ENCODE measurements around the gene TMOD3.
"Not testable (repeated sequence)": the region's sequence is repeated elsewhere in the genome, so short reads cannot be mapped to it uniquely, and the experiment has no call there.

Gene TMOD3

DNA sequence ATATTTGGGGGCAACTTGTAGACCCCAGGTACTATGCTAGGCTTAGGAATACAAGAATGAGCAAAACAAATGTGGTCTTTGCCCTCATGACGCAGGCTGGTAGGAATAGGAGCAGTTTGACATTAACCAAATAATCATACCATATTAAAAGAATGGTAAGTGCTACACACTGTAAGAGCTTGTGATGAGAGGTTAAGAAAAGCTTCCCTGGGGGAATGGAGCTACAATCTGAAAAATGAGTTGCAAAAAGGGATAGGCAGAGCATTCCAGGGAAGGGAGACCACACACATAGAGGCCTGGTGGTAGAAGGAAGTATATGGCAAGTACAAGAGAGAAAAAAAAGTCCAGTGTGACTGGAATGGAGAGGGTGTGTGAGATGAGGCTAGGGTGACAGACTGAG, 37.3 kb downstream of the TMOD3 start:
- H3K4me1 ChIP-seq (ENCODE audit: control insufficient read depth, low read depth, low read length), result peaks cover 18% of the 10 kb centered on the region
- no peaks in the 10 kb centered on the region for H3K9me3 ChIP-seq (ENCODE audit: control insufficient read depth, low read depth, low read length)
- no peak overlapping the region for H3K9ac ChIP-seq (ENCODE audit: low read length)
- H3K27me3 ChIP-seq (ENCODE audit: control insufficient read depth, insufficient read depth, low read length), result no peaks in the 10 kb centered on the region
- H3K36me3 ChIP-seq (ENCODE audit: control insufficient read depth, low read depth, low read length), result peaks cover 11% of the 10 kb centered on the region
- H3K27ac ChIP-seq (ENCODE audit: low read length), result no peak overlapping the region
- H3K4me3 ChIP-seq (ENCODE audit: low read length), result no peak overlapping the region

DNA sequence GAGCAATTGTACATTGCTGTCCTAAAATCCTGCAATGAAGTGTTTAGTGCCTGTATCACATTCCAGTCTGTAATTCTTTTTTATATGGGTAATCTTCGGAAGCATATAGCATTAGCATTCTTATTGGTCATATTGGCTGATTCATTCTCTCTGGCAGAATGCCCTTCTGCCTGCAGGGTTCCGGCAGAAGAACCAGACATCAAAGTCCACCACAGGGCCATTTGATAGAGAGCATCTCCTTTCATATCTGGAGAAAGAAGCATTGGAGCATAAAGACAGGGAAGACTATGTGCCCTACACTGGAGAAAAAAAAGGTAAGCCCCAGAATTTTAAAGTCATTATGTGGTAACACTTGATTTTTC, 39.6 kb downstream of the TMOD3 start:
- H3K4me1 ChIP-seq (ENCODE audit: control insufficient read depth, low read depth, low read length), result peaks cover 16% of the 10 kb centered on the region
- H3K9me3 ChIP-seq (ENCODE audit: control insufficient read depth, low read depth, low read length), result no peaks in the 10 kb centered on the region
- H3K27ac ChIP-seq (ENCODE audit: low read length), result no peak overlapping the region
- no peaks in the 10 kb centered on the region for H3K27me3 ChIP-seq (ENCODE audit: control insufficient read depth, insufficient read depth, low read length)
- peaks cover 9% of the 10 kb centered on the region for H3K36me3 ChIP-seq (ENCODE audit: control insufficient read depth, low read depth, low read length)
- no peak overlapping the region for H3K9ac ChIP-seq (ENCODE audit: low read length)
- no peak overlapping the region for H3K4me3 ChIP-seq (ENCODE audit: low read length)

DNA sequence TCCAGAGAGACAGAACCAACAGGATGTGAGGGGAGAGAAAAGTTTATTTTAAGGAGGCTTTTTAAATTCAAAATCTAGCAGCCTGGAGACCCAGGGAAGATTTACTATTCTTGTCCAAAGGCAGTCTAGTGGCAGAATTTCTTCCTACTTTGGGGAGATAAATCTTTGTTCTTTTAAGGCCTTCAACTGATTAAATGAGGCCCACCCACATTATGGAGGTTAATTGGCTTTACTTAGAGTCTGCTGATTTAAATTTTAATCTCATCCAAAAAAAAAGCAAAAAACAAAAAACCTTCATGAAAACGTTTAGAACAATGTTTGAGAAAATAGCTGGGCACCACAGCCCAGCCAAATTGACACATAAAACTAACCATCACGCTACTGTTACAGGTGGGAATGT, 41.3 kb downstream of the TMOD3 start:
- Histone ChIP-seq H3K27ac (ENCODE audit: low read length) (no peak overlapping the region), H3K9ac (ENCODE audit: low read length) (no peak overlapping the region), H3K4me1 (ENCODE audit: control insufficient read depth, low read depth, low read length) (peaks cover 7% of the 10 kb centered on the region)

DNA sequence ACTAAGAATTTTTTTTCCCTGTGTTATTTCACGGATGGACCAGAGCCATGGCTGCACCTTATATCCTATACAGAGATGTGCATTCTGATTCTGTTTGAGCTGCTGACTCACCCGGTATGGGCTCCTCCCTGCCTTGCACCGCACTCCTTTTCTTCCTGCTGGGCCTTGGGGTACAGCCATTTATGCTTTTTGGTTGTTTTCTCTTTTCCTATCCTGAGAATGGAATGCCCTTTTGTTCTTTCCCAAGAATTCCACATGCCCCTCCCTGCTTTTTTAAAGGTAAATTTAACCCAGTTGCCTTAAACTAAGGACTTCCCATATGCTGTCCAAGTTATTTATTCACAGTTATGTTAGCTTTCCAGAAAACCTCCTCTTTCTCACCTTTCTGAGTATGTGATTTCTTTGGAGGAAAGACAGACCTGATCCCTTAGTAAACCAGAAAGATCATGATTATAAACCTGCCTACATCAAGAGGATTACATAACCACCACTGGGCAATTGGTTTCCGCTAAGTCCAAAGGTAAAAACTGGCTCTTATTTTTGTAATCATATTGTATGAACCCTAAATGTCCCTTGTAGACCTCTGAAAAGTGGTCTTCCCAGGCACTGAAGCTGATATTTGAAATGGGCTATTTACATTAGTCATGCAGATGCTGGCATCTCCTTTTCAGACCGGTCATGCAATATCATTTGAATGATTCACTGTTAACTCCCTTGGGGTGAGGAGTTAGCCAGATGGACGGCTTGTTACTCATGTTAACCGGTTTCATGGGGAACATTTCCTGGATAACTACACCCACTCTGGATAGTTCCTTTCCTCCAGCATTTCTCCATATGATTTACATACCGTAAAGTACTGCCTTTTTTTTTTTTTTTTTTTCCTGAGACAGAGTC, 45.5 kb downstream of the TMOD3 start:
- Histone ChIP-seq H3K27ac (ENCODE audit: low read length) (no peak overlapping the region), H3K27me3 (ENCODE audit: control insufficient read depth, insufficient read depth, low read length) (no peaks in the 10 kb centered on the region), H3K9ac (ENCODE audit: low read length) (no peak overlapping the region), H3K9me3 (ENCODE audit: control insufficient read depth, low read depth, low read length) (no peaks in the 10 kb centered on the region), H3K36me3 (ENCODE audit: control insufficient read depth, low read depth, low read length) (peaks cover 4% of the 10 kb centered on the region), H3K4me1 (ENCODE audit: control insufficient read depth, low read depth, low read length) (peaks cover 7% of the 10 kb centered on the region), H3K4me3 (ENCODE audit: low read length) (no peak overlapping the region)

More for the DNA sequence above, 41.3 kb downstream of the TMOD3 start:
- Histone ChIP-seq H3K4me3 (ENCODE audit: low read length) (no peak overlapping the region), H3K9me3 (ENCODE audit: control insufficient read depth, low read depth, low read length) (no peaks in the 10 kb centered on the region), H3K27me3 (ENCODE audit: control insufficient read depth, insufficient read depth, low read length) (no peaks in the 10 kb centered on the region), H3K36me3 (ENCODE audit: control insufficient read depth, low read depth, low read length) (peaks cover 9% of the 10 kb centered on the region)

DNA sequence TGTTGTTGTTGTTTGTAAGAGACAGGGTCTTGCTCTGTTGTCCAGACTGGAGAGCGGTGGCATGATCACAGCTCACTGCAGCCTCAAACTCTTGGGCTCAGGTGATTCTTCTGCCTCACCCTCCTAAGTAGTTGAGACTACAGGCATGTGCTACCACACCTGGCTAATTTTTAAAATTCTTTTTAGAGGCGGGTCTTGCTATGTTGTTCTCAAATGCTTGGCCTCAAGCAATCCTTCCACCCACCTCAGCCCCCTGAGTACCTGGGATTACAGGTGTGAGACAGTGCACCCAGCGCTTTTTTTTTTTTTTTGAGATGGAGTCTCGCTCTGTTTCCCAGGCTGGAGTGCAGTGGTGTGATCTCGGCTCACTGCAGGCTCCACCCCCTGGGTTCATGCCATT, 46.7 kb downstream of the TMOD3 start:
- peaks cover 4% of the 10 kb centered on the region for H3K36me3 ChIP-seq (ENCODE audit: control insufficient read depth, low read depth, low read length)
- H3K27ac ChIP-seq (ENCODE audit: low read length), result no peak overlapping the region
- H3K4me1 ChIP-seq (ENCODE audit: control insufficient read depth, low read depth, low read length), result peaks cover 7% of the 10 kb centered on the region
- H3K9ac ChIP-seq (ENCODE audit: low read length), result no peak overlapping the region
- H3K9me3 ChIP-seq (ENCODE audit: control insufficient read depth, low read depth, low read length), result no peaks in the 10 kb centered on the region
- H3K4me3 ChIP-seq (ENCODE audit: low read length), result no peak overlapping the region
- H3K27me3 ChIP-seq (ENCODE audit: control insufficient read depth, insufficient read depth, low read length), result no peaks in the 10 kb centered on the region

DNA sequence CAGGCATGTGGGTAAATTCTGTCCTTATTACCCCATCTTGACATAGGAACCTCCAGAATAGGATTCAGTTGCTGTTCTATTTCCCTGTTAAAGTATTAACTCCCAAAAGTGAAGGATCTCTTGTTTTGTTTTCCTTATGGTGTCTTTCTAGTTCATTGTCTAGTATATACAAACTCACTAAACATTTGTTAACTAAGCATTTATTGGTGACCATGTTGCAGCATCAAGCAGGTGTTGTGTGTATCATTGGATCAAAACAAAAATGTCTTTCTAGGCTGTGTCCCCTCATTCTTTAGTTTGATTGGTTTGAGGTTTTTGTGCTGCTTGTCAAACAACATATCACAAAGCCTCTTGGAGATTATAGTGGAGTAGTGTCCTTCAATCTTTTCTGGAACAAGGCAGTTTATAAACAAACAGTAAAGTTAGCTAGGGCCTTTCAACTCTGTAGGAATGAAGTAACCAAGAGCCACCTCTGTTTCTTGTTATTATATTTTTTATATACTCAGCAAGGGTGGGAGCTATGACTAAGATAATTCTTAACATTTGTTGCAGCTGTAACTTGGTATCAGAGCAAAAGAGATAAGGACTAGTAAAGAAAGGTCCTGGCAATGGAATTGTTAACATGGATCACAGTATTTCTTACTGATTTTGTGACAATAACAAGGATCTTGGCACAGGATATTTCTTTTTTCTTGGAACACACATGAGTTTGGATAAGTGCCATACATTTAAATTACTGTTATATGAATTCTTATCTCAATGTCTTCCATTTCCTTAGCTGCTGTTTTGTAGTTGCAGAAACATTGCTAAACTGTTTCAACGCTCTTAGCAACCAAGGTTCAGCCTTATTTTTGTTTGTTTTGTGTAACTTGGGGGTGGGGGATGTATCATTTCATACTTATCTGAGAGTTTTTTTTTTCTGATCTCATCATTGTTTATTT, 49.3 kb downstream of the TMOD3 start:
- Histone ChIP-seq H3K4me1 (ENCODE audit: control insufficient read depth, low read depth, low read length) (peaks cover 7% of the 10 kb centered on the region), H3K9ac (ENCODE audit: low read length) (no peak overlapping the region), H3K27ac (ENCODE audit: low read length) (no peak overlapping the region), H3K9me3 (ENCODE audit: control insufficient read depth, low read depth, low read length) (no peaks in the 10 kb centered on the region), H3K36me3 (ENCODE audit: control insufficient read depth, low read depth, low read length) (no peaks in the 10 kb centered on the region), H3K27me3 (ENCODE audit: control insufficient read depth, insufficient read depth, low read length) (no peaks in the 10 kb centered on the region), H3K4me3 (ENCODE audit: low read length) (no peak overlapping the region)

DNA sequence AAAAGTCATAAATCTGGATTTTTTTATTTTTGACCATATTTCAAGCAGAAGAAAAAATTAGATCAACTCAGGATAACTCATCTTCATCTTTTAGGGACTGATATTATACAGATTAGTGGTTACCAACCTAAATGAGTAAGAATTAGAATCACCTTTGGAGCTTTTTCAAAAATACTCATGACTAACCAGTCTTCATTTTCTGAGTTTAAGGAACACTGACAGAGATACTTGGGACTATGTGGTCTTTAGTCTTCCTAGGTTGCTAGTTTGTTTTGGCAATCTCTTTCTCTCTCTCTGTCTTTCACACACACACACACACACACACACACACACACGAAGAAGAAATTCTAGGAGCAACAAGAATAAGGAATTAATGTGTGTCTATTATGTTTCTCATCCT, 50.1 kb downstream of the TMOD3 start:
- Histone ChIP-seq H3K9me3 (ENCODE audit: control insufficient read depth, low read depth, low read length) (no peaks in the 10 kb centered on the region), H3K27ac (ENCODE audit: low read length) (no peak overlapping the region), H3K4me1 (ENCODE audit: control insufficient read depth, low read depth, low read length) (peaks cover 5% of the 10 kb centered on the region), H3K36me3 (ENCODE audit: control insufficient read depth, low read depth, low read length) (no peaks in the 10 kb centered on the region), H3K4me3 (ENCODE audit: low read length) (no peak overlapping the region), H3K9ac (ENCODE audit: low read length) (no peak overlapping the region), H3K27me3 (ENCODE audit: control insufficient read depth, insufficient read depth, low read length) (no peaks in the 10 kb centered on the region)

DNA sequence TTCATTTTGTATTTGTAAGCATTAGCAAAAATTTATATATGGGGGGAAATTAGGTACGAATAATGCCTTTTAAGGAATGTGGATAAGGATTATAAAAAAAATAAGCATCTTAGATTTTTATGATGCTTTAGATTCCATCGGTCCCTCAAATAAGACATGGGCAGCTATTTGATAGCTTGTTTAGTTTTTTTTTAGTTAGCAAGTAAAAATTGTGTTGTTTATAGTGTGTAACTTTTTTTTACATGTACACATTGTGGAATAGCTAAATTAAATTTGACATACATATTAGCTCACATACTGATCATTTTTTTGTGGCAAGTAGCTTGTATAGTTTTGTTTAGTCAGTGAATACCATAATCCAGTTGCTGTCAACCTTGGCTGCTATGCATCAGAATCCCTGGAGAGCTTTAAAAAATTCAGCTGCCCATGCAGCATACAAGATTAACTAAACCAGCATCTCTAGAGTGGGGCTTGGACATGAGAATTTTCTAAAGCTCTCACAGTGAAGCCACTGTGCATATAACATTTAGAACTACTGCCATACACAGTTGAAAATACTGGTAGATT, 53.9 kb downstream of the TMOD3 start:
- Histone ChIP-seq H3K27me3 (ENCODE audit: control insufficient read depth, insufficient read depth, low read length) (no peaks in the 10 kb centered on the region), H3K4me1 (ENCODE audit: control insufficient read depth, low read depth, low read length) (no peaks in the 10 kb centered on the region), H3K9ac (ENCODE audit: low read length) (no peak overlapping the region), H3K9me3 (ENCODE audit: control insufficient read depth, low read depth, low read length) (no peaks in the 10 kb centered on the region), H3K36me3 (ENCODE audit: control insufficient read depth, low read depth, low read length) (no peaks in the 10 kb centered on the region), H3K4me3 (ENCODE audit: low read length) (no peak overlapping the region), H3K27ac (ENCODE audit: low read length) (no peak overlapping the region)

DNA sequence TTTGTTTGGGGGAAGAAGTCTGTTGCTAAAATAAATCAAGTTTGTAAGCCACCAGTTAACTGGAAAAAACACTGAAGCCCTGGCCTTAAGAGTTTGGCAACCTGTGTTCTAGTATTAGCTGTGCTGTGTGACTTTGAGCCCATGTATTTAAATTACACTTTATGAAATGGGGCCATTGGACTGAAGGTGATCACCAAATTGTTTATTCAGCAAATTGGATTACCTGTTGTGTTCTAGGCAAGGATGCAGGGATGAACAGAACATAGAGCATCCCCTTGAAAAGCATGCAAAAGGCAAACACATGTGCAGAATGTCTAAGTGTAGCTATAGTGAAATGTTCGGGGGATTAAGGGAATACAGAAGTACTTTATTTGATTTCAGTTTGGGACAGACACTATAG, 54.6 kb downstream of the TMOD3 start:
- Histone ChIP-seq H3K4me3 (ENCODE audit: low read length) (no peak overlapping the region), H3K9me3 (ENCODE audit: control insufficient read depth, low read depth, low read length) (no peaks in the 10 kb centered on the region), H3K27me3 (ENCODE audit: control insufficient read depth, insufficient read depth, low read length) (no peaks in the 10 kb centered on the region), H3K27ac (ENCODE audit: low read length) (no peak overlapping the region), H3K4me1 (ENCODE audit: control insufficient read depth, low read depth, low read length) (no peaks in the 10 kb centered on the region), H3K9ac (ENCODE audit: low read length) (no peak overlapping the region), H3K36me3 (ENCODE audit: control insufficient read depth, low read depth, low read length) (no peaks in the 10 kb centered on the region)

DNA sequence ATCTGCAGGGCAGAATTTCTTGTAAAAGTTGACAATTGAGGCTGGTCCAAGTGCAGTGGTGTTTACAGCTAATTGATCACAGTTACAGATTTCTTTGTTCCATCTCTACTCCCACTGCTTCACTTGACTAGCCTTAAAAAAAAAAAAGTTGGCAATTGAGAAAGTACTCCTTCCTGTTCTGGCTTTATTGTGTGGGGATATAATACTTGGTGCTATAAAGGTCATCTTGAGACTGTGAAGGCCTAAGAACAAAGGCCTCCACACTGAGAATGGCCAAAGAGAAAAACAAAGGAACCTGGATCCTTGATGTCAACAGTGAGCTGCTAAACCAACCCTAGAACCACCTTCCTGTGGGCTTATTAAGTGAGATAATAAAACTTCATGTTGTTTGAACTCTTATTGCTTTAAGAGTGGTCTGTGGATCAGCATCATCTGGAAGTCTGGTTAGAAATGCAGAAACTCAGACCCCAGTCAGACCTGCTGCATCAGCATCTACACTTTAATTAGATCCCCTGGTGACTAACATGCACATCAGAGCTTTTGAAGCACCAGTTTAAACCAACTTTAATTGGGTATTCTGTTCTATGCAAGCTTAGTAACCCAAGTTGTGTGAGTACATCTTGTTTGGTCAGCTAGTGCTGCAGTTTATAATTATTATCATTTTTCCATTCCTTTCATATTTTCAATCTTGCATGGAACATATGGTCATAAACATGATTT, 55.2 kb downstream of the TMOD3 start:
- H3K36me3 ChIP-seq (ENCODE audit: control insufficient read depth, low read depth, low read length), result no peaks in the 10 kb centered on the region
- H3K4me3 ChIP-seq (ENCODE audit: low read length), result no peak overlapping the region
- H3K4me1 ChIP-seq (ENCODE audit: control insufficient read depth, low read depth, low read length), result no peaks in the 10 kb centered on the region
- no peak overlapping the region for H3K9ac ChIP-seq (ENCODE audit: low read length)
- no peaks in the 10 kb centered on the region for H3K9me3 ChIP-seq (ENCODE audit: control insufficient read depth, low read depth, low read length)
- no peaks in the 10 kb centered on the region for H3K27me3 ChIP-seq (ENCODE audit: control insufficient read depth, insufficient read depth, low read length)
- no peak overlapping the region for H3K27ac ChIP-seq (ENCODE audit: low read length)

DNA sequence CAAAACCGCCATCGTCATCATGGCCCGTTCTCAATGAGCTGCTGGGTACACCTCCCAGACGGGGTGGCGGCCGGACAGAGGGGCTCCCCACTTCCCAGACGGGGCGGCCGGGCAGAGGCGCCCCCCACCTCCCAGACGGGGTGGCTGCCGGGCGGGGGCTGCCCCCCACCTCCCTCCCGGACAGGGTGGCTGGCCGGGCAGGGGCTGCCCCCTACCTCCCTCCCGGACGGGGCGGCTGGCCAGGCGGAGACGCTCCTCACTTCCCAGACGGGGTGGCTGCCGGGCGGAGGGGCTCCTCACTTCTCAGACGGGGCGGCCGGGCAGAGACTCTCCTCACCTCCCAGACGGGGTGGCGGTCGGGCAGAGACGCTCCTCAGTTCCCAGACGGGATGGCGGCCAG, 56.3 kb downstream of the TMOD3 start:
- not testable (repeated sequence) for H3K36me3 ChIP-seq (ENCODE audit: control insufficient read depth, low read depth, low read length); H3K27ac ChIP-seq (ENCODE audit: low read length); H3K9me3 ChIP-seq (ENCODE audit: control insufficient read depth, low read depth, low read length); H3K4me3 ChIP-seq (ENCODE audit: low read length); H3K27me3 ChIP-seq (ENCODE audit: control insufficient read depth, insufficient read depth, low read length); H3K9ac ChIP-seq (ENCODE audit: low read length); H3K4me1 ChIP-seq (ENCODE audit: control insufficient read depth, low read depth, low read length)
